HEK293 (cell line): Measurements from ENCODE around the gene VRK3.

ENCODE experiments used
- OSR2 ChIP-seq: fragments of 450-650 bp; formaldehyde crosslinking; IDR thresholded peaks from 2 replicates; pipeline ENCODE4 v1.5.1; 2016; ENCODE audit warnings: missing biosample characterization, missing genetic modification characterization
- PRDM1 ChIP-seq: fragments of 450-650 bp; formaldehyde crosslinking; IDR thresholded peaks from 2 replicates; pipeline ENCODE4; 2016; ENCODE audit warnings: missing biosample characterization, missing genetic modification characterization
- RBAK ChIP-seq: fragments of 450-650 bp; formaldehyde crosslinking; IDR thresholded peaks from 2 replicates; pipeline ENCODE4 v1.5.1; 2016; ENCODE audit warnings: missing biosample characterization, missing genetic modification characterization
- ZNF211 ChIP-seq: fragments of 450-650 bp; formaldehyde crosslinking; IDR thresholded peaks from 2 replicates; pipeline ENCODE4 v1.5.1; 2016; ENCODE audit warnings: low read depth, missing biosample characterization, missing genetic modification characterization
- ZNF266 ChIP-seq: fragments of 450-650 bp; formaldehyde crosslinking; IDR thresholded peaks from 2 replicates; pipeline ENCODE4 v1.5.1; 2016; ENCODE audit warnings: missing biosample characterization, missing genetic modification characterization, low read depth
- ZNF274 ChIP-seq, 2 experiments: fragments of 200-500 bp in 1 of 2; fragments of 450-650 bp in 1 of 2; sonication (Bioruptor generic) in 1 of 2; formaldehyde crosslinking in 1 of 2; IDR thresholded peaks; 2 replicates each; pipeline versions ENCODE4 v1.5.1 to v1.6.1; 2014 to 2016; ENCODE audit warnings: borderline replicate concordance in 1 of 2, inconsistent platforms in 1 of 2, low read length in 1 of 2, missing biosample characterization in 1 of 2, missing genetic modification characterization in 1 of 2
- ZNF76 ChIP-seq: fragments of 450-650 bp; formaldehyde crosslinking; IDR thresholded peaks from 2 replicates; pipeline ENCODE4; 2016; ENCODE audit warnings: low read depth, missing biosample characterization, missing genetic modification characterization, borderline replicate concordance
- TF ChIP-seq, protein P1 (sequence below): fragments of 450-650 bp; formaldehyde crosslinking; IDR thresholded peaks from 2 replicates; pipeline ENCODE4 v1.5.1; 2016; ENCODE audit warnings: missing biosample characterization, missing genetic modification characterization
- TF ChIP-seq, protein P2 (sequence below): fragments of 450-650 bp; formaldehyde crosslinking; conservative IDR thresholded peaks from 2 replicates; pipeline ENCODE4 v1.5.1; 2016; ENCODE audit warnings: low read depth, missing biosample characterization, missing genetic modification characterization
- TF ChIP-seq, protein P3 (sequence below): fragments of 450-650 bp; formaldehyde crosslinking; IDR thresholded peaks from 2 replicates; pipeline ENCODE4 v1.5.1; 2016; ENCODE audit warnings: missing biosample characterization, missing genetic modification characterization
- TF ChIP-seq, protein P4 (sequence below): IDR thresholded peaks from 2 replicates; pipeline ENCODE4 v1.6.1; 2011; ENCODE audit warnings: mild to moderate bottlenecking, low read depth, low read length, borderline replicate concordance
- TF ChIP-seq, protein P5 (sequence below): fragments of 450-650 bp; formaldehyde crosslinking; IDR thresholded peaks from 2 replicates; pipeline ENCODE4 v1.5.1; 2017; ENCODE audit warnings: missing biosample characterization, missing genetic modification characterization
- TF ChIP-seq, protein P6 (sequence below): fragments of 450-650 bp; formaldehyde crosslinking; IDR thresholded peaks from 2 replicates; pipeline ENCODE4 v1.5.1; 2016; ENCODE audit warnings: missing biosample characterization, missing genetic modification characterization
- TF ChIP-seq, protein P7 (sequence below): fragments of 450-650 bp; formaldehyde crosslinking; IDR thresholded peaks from 2 replicates; pipeline ENCODE4 v1.5.1; 2017; ENCODE audit warnings: missing biosample characterization, missing genetic modification characterization

DNA sequence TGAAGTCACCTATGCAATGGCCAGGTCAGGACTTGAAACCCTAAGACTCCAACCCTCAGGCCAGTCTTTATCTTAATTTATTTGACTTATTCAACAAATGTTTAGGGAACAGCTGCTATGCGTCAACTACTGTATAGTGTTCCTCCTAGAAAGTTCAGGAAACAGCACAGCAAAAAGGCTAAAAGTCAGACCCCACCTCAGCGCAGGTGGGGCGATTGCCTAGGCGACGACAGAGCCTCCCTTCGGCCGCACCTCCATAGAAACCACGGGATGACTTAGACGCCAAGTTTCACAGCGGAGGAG, 502 bp downstream of the VRK3 start:
- TF ChIP-seq ZNF274 (IDR thresholded peaks at IDR 0.05; ENCODE audit: low read length) (no peak), ZNF274 (tag by site-specific recombination; IDR thresholded peaks at IDR 0.05; ENCODE audit: borderline replicate concordance) (no peak), RBAK (tag by site-specific recombination) (no peak), ZNF211 (no peak), OSR2 (tag by site-specific recombination) (no peak), PRDM1 (tag by site-specific recombination) (no peak), ZNF76 (tag by site-specific recombination) (no peak), ZNF266 (tag by site-specific recombination) (no peak)
- TF ChIP-seq, protein P1, sequence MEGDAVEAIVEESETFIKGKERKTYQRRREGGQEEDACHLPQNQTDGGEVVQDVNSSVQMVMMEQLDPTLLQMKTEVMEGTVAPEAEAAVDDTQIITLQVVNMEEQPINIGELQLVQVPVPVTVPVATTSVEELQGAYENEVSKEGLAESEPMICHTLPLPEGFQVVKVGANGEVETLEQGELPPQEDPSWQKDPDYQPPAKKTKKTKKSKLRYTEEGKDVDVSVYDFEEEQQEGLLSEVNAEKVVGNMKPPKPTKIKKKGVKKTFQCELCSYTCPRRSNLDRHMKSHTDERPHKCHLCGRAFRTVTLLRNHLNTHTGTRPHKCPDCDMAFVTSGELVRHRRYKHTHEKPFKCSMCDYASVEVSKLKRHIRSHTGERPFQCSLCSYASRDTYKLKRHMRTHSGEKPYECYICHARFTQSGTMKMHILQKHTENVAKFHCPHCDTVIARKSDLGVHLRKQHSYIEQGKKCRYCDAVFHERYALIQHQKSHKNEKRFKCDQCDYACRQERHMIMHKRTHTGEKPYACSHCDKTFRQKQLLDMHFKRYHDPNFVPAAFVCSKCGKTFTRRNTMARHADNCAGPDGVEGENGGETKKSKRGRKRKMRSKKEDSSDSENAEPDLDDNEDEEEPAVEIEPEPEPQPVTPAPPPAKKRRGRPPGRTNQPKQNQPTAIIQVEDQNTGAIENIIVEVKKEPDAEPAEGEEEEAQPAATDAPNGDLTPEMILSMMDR (tag by site-specific recombination) = no peak
- TF ChIP-seq, protein P2, sequence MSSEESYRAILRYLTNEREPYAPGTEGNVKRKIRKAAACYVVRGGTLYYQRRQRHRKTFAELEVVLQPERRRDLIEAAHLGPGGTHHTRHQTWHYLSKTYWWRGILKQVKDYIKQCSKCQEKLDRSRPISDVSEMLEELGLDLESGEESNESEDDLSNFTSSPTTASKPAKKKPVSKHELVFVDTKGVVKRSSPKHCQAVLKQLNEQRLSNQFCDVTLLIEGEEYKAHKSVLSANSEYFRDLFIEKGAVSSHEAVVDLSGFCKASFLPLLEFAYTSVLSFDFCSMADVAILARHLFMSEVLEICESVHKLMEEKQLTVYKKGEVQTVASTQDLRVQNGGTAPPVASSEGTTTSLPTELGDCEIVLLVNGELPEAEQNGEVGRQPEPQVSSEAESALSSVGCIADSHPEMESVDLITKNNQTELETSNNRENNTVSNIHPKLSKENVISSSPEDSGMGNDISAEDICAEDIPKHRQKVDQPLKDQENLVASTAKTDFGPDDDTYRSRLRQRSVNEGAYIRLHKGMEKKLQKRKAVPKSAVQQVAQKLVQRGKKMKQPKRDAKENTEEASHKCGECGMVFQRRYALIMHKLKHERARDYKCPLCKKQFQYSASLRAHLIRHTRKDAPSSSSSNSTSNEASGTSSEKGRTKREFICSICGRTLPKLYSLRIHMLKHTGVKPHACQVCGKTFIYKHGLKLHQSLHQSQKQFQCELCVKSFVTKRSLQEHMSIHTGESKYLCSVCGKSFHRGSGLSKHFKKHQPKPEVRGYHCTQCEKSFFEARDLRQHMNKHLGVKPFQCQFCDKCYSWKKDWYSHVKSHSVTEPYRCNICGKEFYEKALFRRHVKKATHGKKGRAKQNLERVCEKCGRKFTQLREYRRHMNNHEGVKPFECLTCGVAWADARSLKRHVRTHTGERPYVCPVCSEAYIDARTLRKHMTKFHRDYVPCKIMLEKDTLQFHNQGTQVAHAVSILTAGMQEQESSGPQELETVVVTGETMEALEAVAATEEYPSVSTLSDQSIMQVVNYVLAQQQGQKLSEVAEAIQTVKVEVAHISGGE (tag by site-specific recombination) = no peak
- TF ChIP-seq, protein P3, sequence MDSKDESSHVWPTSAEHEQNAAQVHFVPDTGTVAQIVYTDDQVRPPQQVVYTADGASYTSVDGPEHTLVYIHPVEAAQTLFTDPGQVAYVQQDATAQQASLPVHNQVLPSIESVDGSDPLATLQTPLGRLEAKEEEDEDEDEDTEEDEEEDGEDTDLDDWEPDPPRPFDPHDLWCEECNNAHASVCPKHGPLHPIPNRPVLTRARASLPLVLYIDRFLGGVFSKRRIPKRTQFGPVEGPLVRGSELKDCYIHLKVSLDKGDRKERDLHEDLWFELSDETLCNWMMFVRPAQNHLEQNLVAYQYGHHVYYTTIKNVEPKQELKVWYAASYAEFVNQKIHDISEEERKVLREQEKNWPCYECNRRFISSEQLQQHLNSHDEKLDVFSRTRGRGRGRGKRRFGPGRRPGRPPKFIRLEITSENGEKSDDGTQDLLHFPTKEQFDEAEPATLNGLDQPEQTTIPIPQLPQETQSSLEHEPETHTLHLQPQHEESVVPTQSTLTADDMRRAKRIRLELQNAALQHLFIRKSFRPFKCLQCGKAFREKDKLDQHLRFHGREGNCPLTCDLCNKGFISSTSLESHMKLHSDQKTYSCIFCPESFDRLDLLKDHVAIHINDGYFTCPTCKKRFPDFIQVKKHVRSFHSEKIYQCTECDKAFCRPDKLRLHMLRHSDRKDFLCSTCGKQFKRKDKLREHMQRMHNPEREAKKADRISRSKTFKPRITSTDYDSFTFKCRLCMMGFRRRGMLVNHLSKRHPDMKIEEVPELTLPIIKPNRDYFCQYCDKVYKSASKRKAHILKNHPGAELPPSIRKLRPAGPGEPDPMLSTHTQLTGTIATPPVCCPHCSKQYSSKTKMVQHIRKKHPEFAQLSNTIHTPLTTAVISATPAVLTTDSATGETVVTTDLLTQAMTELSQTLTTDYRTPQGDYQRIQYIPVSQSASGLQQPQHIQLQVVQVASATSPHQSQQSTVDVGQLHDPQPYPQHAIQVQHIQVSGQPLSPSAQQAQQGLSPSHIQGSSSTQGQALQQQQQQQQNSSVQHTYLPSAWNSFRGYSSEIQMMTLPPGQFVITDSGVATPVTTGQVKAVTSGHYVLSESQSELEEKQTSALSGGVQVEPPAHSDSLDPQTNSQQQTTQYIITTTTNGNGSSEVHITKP (tag by site-specific recombination) = no peak
- TF ChIP-seq, protein P4, sequence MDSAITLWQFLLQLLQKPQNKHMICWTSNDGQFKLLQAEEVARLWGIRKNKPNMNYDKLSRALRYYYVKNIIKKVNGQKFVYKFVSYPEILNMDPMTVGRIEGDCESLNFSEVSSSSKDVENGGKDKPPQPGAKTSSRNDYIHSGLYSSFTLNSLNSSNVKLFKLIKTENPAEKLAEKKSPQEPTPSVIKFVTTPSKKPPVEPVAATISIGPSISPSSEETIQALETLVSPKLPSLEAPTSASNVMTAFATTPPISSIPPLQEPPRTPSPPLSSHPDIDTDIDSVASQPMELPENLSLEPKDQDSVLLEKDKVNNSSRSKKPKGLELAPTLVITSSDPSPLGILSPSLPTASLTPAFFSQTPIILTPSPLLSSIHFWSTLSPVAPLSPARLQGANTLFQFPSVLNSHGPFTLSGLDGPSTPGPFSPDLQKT = no peak
- TF ChIP-seq, protein P5, sequence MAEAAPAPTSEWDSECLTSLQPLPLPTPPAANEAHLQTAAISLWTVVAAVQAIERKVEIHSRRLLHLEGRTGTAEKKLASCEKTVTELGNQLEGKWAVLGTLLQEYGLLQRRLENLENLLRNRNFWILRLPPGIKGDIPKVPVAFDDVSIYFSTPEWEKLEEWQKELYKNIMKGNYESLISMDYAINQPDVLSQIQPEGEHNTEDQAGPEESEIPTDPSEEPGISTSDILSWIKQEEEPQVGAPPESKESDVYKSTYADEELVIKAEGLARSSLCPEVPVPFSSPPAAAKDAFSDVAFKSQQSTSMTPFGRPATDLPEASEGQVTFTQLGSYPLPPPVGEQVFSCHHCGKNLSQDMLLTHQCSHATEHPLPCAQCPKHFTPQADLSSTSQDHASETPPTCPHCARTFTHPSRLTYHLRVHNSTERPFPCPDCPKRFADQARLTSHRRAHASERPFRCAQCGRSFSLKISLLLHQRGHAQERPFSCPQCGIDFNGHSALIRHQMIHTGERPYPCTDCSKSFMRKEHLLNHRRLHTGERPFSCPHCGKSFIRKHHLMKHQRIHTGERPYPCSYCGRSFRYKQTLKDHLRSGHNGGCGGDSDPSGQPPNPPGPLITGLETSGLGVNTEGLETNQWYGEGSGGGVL (tag by site-specific recombination) = no peak
- TF ChIP-seq, protein P6, sequence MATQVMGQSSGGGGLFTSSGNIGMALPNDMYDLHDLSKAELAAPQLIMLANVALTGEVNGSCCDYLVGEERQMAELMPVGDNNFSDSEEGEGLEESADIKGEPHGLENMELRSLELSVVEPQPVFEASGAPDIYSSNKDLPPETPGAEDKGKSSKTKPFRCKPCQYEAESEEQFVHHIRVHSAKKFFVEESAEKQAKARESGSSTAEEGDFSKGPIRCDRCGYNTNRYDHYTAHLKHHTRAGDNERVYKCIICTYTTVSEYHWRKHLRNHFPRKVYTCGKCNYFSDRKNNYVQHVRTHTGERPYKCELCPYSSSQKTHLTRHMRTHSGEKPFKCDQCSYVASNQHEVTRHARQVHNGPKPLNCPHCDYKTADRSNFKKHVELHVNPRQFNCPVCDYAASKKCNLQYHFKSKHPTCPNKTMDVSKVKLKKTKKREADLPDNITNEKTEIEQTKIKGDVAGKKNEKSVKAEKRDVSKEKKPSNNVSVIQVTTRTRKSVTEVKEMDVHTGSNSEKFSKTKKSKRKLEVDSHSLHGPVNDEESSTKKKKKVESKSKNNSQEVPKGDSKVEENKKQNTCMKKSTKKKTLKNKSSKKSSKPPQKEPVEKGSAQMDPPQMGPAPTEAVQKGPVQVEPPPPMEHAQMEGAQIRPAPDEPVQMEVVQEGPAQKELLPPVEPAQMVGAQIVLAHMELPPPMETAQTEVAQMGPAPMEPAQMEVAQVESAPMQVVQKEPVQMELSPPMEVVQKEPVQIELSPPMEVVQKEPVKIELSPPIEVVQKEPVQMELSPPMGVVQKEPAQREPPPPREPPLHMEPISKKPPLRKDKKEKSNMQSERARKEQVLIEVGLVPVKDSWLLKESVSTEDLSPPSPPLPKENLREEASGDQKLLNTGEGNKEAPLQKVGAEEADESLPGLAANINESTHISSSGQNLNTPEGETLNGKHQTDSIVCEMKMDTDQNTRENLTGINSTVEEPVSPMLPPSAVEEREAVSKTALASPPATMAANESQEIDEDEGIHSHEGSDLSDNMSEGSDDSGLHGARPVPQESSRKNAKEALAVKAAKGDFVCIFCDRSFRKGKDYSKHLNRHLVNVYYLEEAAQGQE (tag by site-specific recombination) = no peak
- TF ChIP-seq, protein P7, sequence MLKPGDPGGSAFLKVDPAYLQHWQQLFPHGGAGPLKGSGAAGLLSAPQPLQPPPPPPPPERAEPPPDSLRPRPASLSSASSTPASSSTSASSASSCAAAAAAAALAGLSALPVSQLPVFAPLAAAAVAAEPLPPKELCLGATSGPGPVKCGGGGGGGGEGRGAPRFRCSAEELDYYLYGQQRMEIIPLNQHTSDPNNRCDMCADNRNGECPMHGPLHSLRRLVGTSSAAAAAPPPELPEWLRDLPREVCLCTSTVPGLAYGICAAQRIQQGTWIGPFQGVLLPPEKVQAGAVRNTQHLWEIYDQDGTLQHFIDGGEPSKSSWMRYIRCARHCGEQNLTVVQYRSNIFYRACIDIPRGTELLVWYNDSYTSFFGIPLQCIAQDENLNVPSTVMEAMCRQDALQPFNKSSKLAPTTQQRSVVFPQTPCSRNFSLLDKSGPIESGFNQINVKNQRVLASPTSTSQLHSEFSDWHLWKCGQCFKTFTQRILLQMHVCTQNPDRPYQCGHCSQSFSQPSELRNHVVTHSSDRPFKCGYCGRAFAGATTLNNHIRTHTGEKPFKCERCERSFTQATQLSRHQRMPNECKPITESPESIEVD (tag by site-specific recombination) = no peak
